ENCODE data around the gene CFAP43. TPM values are rescaled to one million over a fixed set of nuclear protein-coding genes. Genes with fewer than 3 reads are reported as not detected.

The CFAP43 gene
- total RNA-seq, 1 donor from 2014 or later, result 0.26 TPM

DNA sequence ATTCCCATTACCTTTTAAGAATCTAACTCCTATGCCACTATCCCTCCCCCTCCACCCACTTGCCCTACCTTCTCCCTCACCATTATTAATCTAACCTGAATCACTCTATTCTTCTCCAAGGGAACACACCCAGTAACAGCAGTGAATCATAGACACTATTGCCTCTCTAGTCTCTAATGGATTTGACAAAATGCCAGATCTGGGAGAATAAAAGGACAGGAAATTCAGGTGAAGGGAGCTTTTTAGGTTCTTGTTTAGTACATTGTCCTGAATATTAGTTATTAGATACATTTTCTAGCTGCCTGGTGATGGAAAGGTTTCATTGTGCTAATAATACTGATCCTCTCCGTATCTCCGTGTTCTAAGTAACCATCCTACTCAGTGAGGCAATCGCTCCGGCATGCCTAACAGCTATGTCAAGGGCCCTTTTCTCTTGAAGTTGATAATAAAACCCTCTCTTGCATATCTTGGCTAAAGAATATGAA lies 114.3 kb downstream of the CFAP43 start:
- TF ChIP-seq, protein P1, sequence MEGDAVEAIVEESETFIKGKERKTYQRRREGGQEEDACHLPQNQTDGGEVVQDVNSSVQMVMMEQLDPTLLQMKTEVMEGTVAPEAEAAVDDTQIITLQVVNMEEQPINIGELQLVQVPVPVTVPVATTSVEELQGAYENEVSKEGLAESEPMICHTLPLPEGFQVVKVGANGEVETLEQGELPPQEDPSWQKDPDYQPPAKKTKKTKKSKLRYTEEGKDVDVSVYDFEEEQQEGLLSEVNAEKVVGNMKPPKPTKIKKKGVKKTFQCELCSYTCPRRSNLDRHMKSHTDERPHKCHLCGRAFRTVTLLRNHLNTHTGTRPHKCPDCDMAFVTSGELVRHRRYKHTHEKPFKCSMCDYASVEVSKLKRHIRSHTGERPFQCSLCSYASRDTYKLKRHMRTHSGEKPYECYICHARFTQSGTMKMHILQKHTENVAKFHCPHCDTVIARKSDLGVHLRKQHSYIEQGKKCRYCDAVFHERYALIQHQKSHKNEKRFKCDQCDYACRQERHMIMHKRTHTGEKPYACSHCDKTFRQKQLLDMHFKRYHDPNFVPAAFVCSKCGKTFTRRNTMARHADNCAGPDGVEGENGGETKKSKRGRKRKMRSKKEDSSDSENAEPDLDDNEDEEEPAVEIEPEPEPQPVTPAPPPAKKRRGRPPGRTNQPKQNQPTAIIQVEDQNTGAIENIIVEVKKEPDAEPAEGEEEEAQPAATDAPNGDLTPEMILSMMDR (IDR thresholded peaks at IDR 0.05; ENCODE audit: insufficient read depth, low read length, severe bottlenecking), result no peak
- Histone ChIP-seq H3K27me3 (ENCODE audit: control insufficient read depth, insufficient read depth, low read length) (no peaks in the 10 kb centered on the region), H3K4me3 (ENCODE audit: low read depth, low read length) (no peak overlapping the region), H3K36me3 (ENCODE audit: control insufficient read depth, insufficient read depth, low read length) (no peaks in the 10 kb centered on the region)
- FAIRE-seq, result no peak
- DNase-seq (ENCODE audit: low read depth), result peak; percentile 98

DNA sequence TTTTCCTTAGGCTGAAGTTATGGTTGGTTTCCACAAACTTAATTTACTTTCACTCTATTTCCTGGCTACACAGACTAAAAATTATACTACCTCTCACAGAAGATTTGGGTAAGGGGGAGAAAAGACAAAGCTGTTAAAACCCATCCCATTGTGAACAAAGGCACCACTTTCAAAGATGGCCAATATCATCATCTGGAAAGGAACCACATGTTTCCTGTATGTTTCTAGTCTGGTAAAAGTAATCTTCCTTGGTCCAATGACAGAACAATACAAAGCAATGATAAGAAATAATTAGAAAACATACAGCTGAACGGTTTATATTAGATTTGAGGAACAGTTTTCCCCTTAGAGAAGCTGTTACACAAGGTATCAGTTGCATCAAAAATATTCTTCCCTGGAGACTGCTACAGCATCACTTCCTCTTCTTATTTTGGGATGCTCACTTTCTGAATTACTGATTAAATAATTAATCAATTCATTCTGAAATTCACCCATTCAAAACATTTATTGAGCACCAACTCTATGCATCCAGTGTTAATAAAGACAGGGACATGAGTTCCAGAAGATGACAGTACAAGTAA lies 118.7 kb downstream of the CFAP43 start:
- TF ChIP-seq, protein P1 (IDR thresholded peaks at IDR 0.05; ENCODE audit: insufficient read depth, low read length, severe bottlenecking), result no peak
- FAIRE-seq (no peak), DNase-seq (ENCODE audit: low read depth) (no peak)
- Histone ChIP-seq H3K27me3 (ENCODE audit: control insufficient read depth, insufficient read depth, low read length) (no peaks in the 10 kb centered on the region), H3K4me3 (ENCODE audit: low read depth, low read length) (no peak overlapping the region), H3K36me3 (ENCODE audit: control insufficient read depth, insufficient read depth, low read length) (no peaks in the 10 kb centered on the region)

DNA sequence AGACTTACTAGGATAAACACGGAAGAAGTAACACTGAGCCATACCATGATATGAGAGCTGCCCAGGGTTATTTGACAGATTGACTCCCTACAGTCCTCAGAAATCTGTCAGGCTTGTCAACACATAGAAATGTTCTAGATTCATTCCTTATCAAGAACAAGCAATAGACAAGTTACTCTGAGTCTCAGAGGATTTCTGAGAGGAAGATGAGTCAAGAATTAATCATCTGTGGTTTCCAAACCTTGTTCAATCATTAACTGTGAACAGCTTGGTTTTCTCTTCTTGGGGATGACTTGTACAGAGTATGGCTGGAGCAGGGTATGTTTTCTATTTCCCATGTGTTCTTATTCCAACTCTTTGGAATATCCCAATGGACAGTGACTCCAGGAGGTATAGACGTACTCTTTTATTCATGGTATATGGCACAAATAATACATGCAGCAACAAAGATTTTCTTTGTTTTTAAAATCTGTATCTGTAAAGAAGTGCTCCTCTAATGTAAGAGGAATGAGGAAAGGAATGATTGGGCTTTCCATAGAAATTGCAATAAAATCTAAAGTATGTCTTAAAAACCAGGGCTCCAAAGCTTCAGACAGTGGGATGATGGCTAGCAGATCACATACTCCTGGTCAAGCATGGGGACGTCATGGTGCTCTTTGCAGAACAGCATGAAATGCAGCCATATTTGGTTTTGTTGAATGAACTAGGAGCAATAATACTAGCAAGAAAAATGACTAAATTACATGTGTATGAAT lies 122.1 kb downstream of the CFAP43 start:
- no peaks in the 10 kb centered on the region for H3K36me3 ChIP-seq (ENCODE audit: control insufficient read depth, insufficient read depth, low read length)
- H3K4me3 ChIP-seq (ENCODE audit: low read depth, low read length), result no peak overlapping the region
- DNase-seq (ENCODE audit: low read depth) (peak; percentile 99), FAIRE-seq (peak; percentile 97)
- no peaks in the 10 kb centered on the region for H3K27me3 ChIP-seq (ENCODE audit: control insufficient read depth, insufficient read depth, low read length)
- TF ChIP-seq, protein P1 (IDR thresholded peaks at IDR 0.05; ENCODE audit: insufficient read depth, low read length, severe bottlenecking), result no peak

DNA sequence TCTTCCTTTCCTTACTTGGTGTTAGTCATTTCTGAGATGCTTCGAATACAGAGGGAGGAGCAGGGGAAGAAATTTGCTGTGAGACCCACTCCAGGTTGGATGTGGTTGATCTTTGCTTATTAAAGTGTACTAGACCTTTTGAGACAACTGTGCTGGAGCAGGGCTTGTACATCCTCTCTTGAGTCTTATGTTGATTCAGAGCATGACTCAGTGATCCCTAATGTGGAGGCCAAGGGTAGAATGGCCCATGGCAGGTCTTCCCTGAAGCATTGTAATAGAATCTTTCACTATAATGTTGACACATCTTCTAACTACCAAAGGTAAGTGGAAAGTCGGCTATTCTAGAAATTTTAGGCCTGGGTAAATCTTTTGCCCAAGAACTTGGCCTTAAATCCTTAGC lies 127.2 kb downstream of the CFAP43 start:
- Histone ChIP-seq H3K27me3 (ENCODE audit: control insufficient read depth, insufficient read depth, low read length) (no peaks in the 10 kb centered on the region), H3K4me3 (ENCODE audit: low read depth, low read length) (no peak overlapping the region), H3K36me3 (ENCODE audit: control insufficient read depth, insufficient read depth, low read length) (no peaks in the 10 kb centered on the region)
- TF ChIP-seq, protein P1 (IDR thresholded peaks at IDR 0.05; ENCODE audit: insufficient read depth, low read length, severe bottlenecking), result no peak
- no peak for FAIRE-seq
- DNase-seq (ENCODE audit: low read depth), result peak; percentile 94

DNA sequence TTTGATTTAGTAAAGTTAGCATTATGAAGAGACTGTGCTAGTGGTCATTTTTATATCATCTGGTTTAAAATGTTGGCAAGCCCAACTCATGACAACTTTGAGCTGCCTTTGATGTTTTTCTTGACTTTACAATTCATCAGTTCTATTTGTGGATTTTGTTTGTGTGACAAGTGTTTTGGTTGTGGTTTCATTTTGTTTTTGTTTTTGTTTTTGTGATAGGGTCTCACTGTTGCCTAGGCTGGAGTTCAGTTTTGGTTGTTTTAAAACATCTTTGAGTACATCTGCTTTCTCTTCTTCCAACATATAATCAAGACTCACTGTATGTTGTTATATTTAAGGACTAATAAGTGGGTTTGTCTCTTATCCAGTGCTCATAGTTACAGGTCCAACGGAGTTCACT lies 127.7 kb downstream of the CFAP43 start:
- H3K36me3 ChIP-seq (ENCODE audit: control insufficient read depth, insufficient read depth, low read length), result no peaks in the 10 kb centered on the region
- DNase-seq (ENCODE audit: low read depth), result no peak
- no peak for FAIRE-seq
- TF ChIP-seq, protein P1 (IDR thresholded peaks at IDR 0.05; ENCODE audit: insufficient read depth, low read length, severe bottlenecking), result no peak
- no peaks in the 10 kb centered on the region for H3K27me3 ChIP-seq (ENCODE audit: control insufficient read depth, insufficient read depth, low read length)
- no peak overlapping the region for H3K4me3 ChIP-seq (ENCODE audit: low read depth, low read length)
